Measurements from ENCODE around the gene SRGAP3. TPM values are rescaled to one million over a fixed set of nuclear protein-coding genes. Genes with fewer than 3 reads are reported as not detected.

The SRGAP3 gene
- total and polyA plus RNA-seq, 2 experiments from 2014 or later, result 0.89 to 1.7 TPM

DNA sequence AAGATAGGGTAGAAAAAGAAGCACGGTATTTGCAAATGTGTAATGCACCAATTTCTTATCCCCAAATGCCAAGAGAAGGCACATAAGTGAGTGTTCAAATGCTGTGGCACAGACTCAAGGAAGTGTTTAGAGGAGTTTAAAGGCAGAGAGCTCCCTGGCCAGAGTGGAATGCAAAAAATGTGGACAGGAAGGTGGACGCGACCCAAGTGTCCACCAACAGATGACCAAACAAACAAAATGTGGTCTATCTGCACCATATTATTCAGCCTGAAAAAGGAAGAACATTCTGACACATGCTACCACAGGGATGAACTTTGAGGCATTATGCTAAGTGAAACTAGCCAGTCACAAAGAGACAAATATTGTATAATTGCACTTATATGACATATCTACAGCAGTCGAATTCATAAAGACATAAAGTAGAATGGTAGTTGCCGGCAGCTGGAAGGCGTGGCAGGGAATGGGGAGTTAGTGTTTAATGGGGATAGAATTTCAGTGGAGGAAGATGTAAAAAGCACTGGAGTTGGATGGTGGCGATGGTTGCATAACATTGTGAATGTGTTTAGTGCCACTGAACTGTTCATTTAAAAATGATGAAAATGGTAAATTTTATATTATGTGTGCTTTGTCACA is 126.6 kb downstream of the SRGAP3 start:
- no peak for DNase-seq
- Histone ChIP-seq H3K4me1 (ENCODE audit: insufficient read depth) (no peaks in the 10 kb centered on the region), H3K27me3 (replicated peaks; ENCODE audit: insufficient read depth) (no peaks in the 10 kb centered on the region), H3K27ac (no peak overlapping the region), H3K9me2 (ENCODE audit: insufficient read depth) (no peaks in the 10 kb centered on the region), H3K9me3 (ENCODE audit: low read depth) (no peaks in the 10 kb centered on the region), H2AFZ (no peak overlapping the region), H3K9ac (no peak overlapping the region), H3K4me2 (ENCODE audit: unreplicated experiment) (no peak overlapping the region), H3K79me2 (ENCODE audit: insufficient read depth) (no peaks in the 10 kb centered on the region), H3F3A (ENCODE audit: insufficient read depth) (no peaks in the 10 kb centered on the region), H3K4me3 (no peak overlapping the region), H4K20me1 (ENCODE audit: insufficient read depth) (no peaks in the 10 kb centered on the region), H3K36me3 (ENCODE audit: low read depth) (no peaks in the 10 kb centered on the region)
- in situ Hi-C loops (cut with MboI), result no loop called here
- TF ChIP-seq EZH2phosphoT487 (IDR thresholded peaks at IDR 0.05; ENCODE audit: insufficient read depth, low read depth) (no peak), EZH2 (IDR thresholded peaks at IDR 0.05; ENCODE audit: insufficient read depth, poor library complexity, severe bottlenecking) (no peak)
- 82 to 83% methylated on average over 7 of the region's 7 CpGs for WGBS, 2 experiments (ENCODE audit: low coverage in 1 of 2, low lambda C conversion rate in 2 of 2, missing lambda C conversion rate in 2 of 2)

DNA sequence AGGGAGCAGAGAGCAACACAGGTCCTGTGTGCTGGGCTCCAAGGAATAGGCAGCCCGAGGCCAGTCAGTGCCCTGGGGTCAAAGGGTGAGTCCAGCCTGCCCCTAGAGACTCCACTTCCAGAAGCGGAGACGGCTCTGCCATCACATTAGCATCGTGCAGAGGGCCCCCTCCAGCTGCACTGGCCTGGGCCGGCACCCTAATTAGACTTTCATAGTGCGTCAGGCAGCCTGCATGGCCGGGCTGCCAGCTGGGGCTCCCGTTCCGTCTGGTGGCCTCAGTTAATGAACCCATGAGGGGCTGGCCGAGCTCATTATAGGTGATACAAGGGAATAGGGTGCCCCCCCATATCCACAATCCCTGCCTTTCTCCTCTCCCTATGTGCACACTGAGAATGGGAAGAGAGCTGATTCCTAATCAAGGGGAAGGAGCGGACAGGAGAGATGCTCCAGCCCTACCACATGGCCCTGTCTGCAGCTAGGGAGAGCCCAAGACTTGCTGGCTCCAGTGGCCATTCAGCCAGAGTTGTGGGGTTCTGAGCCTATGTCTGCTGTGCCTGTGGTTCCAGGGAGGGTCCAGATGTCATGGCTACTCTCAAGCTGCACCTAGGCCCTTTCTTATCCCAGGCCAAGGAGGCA is 128.0 kb downstream of the SRGAP3 start:
- Histone ChIP-seq H3K36me3 (ENCODE audit: low read depth) (no peaks in the 10 kb centered on the region), H3K9me3 (ENCODE audit: low read depth) (no peaks in the 10 kb centered on the region), H2AFZ (no peak overlapping the region), H4K20me1 (ENCODE audit: insufficient read depth) (no peaks in the 10 kb centered on the region), H3K27me3 (replicated peaks; ENCODE audit: insufficient read depth) (no peaks in the 10 kb centered on the region), H3F3A (ENCODE audit: insufficient read depth) (no peaks in the 10 kb centered on the region), H3K4me1 (ENCODE audit: insufficient read depth) (no peaks in the 10 kb centered on the region), H3K4me2 (ENCODE audit: unreplicated experiment) (no peak overlapping the region), H3K4me3 (no peak overlapping the region), H3K9me2 (ENCODE audit: insufficient read depth) (no peaks in the 10 kb centered on the region), H3K9ac (no peak overlapping the region), H3K27ac (no peak overlapping the region), H3K79me2 (ENCODE audit: insufficient read depth) (no peaks in the 10 kb centered on the region)
- DNase-seq, result no peak
- no peak for TF ChIP-seq EZH2 (IDR thresholded peaks at IDR 0.05; ENCODE audit: insufficient read depth, poor library complexity, severe bottlenecking)
- in situ Hi-C loops (cut with MboI), result no loop called here
- WGBS, 2 experiments (ENCODE audit: low coverage in 1 of 2, low lambda C conversion rate in 2 of 2, missing lambda C conversion rate in 2 of 2), result 66 to 71% methylated on average over 11 of the region's 11 CpGs

DNA sequence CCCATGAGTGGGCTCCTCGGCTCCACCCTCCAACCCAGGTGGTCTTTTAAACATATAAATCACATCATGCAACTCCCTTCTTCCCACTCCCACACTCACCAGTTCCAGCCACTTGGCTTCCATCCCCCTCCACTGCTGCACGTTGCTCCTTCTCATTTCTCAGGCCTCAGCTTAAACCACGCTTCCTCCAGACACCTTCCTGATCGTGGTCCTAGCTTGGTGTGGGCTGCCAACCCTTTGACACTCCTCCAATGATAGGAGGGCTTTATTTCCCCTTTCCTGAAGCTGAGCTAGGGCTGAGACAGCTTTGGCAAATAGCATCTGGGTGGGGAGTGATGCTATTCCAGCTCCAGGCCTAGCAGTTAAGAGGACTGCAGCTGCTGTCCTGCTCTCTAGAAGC is 130.1 kb downstream of the SRGAP3 start:
- TF ChIP-seq EZH2 (IDR thresholded peaks at IDR 0.05; ENCODE audit: insufficient read depth, poor library complexity, severe bottlenecking), result no peak
- Histone ChIP-seq H3K79me2 (ENCODE audit: insufficient read depth) (no peaks in the 10 kb centered on the region), H3F3A (ENCODE audit: insufficient read depth) (no peaks in the 10 kb centered on the region), H3K9me2 (ENCODE audit: insufficient read depth) (no peaks in the 10 kb centered on the region), H3K36me3 (ENCODE audit: low read depth) (no peaks in the 10 kb centered on the region), H3K27me3 (replicated peaks; ENCODE audit: insufficient read depth) (peaks cover 12% of the 10 kb centered on the region), H3K9ac (no peak overlapping the region), H3K27ac (no peak overlapping the region), H3K4me2 (ENCODE audit: unreplicated experiment) (no peak overlapping the region), H3K4me1 (ENCODE audit: insufficient read depth) (no peaks in the 10 kb centered on the region), H4K20me1 (ENCODE audit: insufficient read depth) (no peaks in the 10 kb centered on the region), H3K4me3 (no peak overlapping the region), H3K9me3 (ENCODE audit: low read depth) (no peaks in the 10 kb centered on the region), H2AFZ (no peak overlapping the region)
- 64 to 65% methylated on average over 4 of the region's 4 CpGs for whole genome bisulfite sequencing, 2 experiments (ENCODE audit: low coverage in 1 of 2, low lambda C conversion rate in 2 of 2, missing lambda C conversion rate in 2 of 2)
- DNase-seq, result no peak
- in situ Hi-C loops (cut with MboI), result no loop called here

DNA sequence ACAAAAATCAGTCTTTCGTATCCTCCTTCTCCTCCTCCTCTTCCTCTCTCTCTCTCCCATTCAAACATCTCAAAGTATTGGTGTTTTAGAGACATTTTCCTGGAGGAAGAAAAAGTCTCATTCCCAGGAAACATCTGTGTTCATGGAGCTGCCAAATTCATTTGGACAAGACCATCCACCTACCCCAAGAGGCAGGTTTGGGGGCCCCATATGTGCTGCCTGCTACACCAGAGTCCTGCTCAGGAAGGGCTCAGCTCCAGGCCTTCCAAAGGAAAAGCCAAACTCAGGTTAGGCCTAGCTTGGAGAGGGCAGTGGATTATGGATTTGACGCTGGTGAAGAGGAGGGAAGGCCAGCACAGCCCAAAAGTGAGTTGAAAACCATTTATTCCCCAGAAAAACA is 131.2 kb downstream of the SRGAP3 start:
- Histone ChIP-seq H3K4me1 (ENCODE audit: insufficient read depth) (no peaks in the 10 kb centered on the region), H3K27me3 (replicated peaks; ENCODE audit: insufficient read depth) (peaks cover 12% of the 10 kb centered on the region), H3K9ac (no peak overlapping the region), H3K4me2 (ENCODE audit: unreplicated experiment) (no peak overlapping the region), H3K79me2 (ENCODE audit: insufficient read depth) (no peaks in the 10 kb centered on the region), H3F3A (ENCODE audit: insufficient read depth) (no peaks in the 10 kb centered on the region), H3K27ac (no peak overlapping the region), H3K9me3 (ENCODE audit: low read depth) (no peaks in the 10 kb centered on the region), H3K4me3 (no peak overlapping the region), H2AFZ (no peak overlapping the region), H3K9me2 (ENCODE audit: insufficient read depth) (no peaks in the 10 kb centered on the region), H4K20me1 (ENCODE audit: insufficient read depth) (no peaks in the 10 kb centered on the region), H3K36me3 (ENCODE audit: low read depth) (no peaks in the 10 kb centered on the region)
- DNase-seq, result no peak
- TF ChIP-seq EZH2phosphoT487 (IDR thresholded peaks at IDR 0.05; ENCODE audit: insufficient read depth, low read depth), result no peak
- TF ChIP-seq EZH2 (IDR thresholded peaks at IDR 0.05; ENCODE audit: insufficient read depth, poor library complexity, severe bottlenecking), result no peak
- in situ Hi-C loops (cut with MboI), result no loop called here
- 66 to 67% methylated on average over 2 of the region's 2 CpGs for WGBS, 2 experiments (ENCODE audit: low coverage in 1 of 2, low lambda C conversion rate in 2 of 2, missing lambda C conversion rate in 2 of 2)
